ENCODE data around the gene GAS1.

Gene GAS1

GRCh38 chr9:86921151-86921923 is 26.0 kb downstream of the GAS1 start:
- no peak for DNase-seq

DNA sequence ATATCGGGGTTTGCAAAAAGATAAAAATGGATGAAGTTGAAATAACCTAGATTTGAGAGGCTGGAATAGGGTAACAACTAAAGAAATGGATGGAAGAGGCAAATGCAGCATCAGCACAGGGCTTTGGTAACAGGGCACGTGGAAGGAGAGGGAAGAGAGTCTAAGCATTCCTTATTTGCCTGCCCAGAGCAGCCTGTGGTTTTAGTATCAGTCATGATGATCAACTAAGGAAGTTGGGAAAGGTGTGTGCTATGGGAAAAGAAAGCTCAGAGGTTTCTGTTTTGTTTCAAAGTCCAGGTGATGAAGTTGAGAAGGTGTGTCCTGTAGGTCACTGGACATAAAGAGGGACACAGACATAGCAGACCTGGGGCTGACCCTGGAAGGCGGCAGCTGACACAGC is 28.8 kb downstream of the GAS1 start:
- DNase-seq = no peak

- DNase-seq = no peak
These were observed 35.1 kb downstream of the GAS1 start for GRCh38 chr9:86912210-86912609.

- DNase-seq = no peak
These were observed 37.9 kb downstream of the GAS1 start for GRCh38 chr9:86909388-86909787.

DNA sequence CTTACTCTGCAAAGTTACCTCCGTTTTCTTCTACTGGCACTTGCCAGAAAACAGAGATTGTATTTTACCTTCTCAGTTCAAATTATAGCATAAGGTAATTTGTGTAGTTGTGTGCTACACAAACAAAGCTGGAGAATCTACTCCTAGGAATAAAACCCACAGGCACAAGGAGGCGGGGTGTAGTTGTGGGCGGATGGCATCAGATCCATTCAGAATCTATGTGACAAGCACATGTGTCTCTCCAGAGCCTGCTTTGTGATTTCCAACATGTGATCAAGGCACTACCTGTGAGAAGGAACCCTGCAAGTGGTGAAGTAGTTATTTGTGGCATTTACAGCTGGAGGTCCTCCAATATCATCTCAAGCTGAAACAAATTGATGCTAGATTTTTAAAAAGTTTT is 39.0 kb downstream of the GAS1 start:
- DNase-seq = no peak

GRCh38 chr9:86907346-86907745 is 40.0 kb downstream of the GAS1 start:
- DNase-seq = no peak

DNA sequence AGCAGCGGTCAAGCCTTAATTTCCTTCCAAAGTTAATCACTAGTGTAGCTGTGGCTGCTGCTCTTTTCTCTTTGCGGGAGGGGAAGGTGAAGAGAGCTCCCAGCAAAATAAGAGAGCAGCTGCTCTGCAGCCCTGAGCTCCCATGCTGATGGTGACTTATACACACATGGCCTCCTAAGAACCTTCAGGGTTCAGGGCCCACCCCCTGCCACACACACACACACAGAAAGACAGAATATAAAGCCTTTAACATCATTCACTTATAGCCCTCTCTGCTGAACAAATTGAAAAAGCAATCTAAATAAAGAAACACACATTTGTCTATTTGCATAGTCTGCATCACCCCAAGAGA is 43.6 kb downstream of the GAS1 start:
- no peak for DNase-seq

DNA sequence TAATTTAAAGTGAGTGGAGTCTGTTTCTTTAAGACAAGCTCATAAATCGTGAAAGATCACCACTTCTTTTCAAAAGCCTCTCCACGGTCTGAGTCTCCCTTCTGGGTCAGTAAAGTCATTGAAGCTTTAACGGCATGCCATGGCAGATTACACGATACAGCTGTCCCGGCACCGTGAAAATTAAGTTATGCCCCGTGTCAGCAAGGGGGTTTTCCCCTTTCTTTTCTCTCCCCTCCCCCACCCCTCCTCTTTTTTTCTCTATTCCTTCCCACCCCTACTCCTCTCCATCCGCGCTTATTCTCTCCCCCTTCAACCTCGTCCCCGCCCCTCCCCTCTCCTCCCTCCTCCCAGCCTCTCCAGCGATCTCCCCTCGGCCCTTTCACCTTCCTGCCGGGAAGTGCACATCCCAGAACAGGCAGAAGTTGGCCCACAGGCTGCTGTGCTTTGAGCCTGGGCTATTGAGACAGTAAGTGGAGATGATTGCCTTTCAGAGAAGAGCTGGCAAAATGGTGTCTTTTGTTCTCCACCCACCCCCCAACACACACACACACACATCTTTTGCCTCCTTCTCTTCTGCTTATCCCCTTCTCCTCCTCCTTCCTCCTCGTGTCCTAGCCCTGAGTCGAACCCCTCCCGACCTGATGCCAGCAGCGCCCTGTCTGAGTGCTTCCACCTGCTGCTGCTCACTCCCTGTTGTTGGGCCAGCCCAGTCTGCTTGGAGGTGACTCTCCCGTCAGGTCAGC is 44.1 kb downstream of the GAS1 start:
- no peak for DNase-seq

DNA sequence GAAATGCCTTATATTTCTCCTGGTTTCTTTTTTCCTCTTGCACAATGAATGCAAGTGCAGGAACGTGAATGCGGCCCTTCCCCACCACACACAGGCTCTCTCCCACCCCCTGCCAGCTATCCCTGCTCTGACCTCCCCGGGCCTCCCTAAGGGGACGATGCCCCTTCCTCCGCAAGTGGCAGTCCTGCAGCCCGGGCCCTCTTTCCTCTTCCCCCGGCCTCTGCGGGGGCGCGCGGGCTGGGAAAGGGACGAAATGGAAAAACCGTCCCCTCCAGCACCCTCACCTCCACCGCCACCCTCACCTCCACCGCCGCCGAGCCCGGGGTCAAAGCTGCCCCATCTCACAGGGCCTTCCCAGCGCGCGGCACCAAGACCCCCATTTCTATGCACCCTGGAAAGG is 44.7 kb downstream of the GAS1 start:
- no peak for DNase-seq

DNA sequence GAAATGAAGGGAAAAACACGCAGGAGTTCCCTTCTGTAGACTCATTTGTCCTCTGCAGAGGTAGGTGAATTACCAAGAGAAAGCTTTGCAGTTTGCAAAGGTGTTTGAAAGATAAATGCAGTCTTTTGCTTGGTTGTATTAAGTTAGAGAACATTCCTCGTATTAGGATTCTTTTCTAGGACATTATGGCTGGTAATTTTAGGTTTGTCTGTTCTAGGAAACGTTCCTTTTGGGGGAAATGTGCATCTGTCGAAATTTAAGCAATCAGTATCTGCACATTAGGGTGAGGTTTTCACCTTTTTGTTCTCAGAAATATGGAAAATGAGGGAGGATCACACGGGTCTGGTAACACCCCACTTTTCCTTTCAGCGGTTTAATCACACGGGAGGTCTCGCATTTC is 45.1 kb downstream of the GAS1 start:
- DNase-seq = no peak

DNA sequence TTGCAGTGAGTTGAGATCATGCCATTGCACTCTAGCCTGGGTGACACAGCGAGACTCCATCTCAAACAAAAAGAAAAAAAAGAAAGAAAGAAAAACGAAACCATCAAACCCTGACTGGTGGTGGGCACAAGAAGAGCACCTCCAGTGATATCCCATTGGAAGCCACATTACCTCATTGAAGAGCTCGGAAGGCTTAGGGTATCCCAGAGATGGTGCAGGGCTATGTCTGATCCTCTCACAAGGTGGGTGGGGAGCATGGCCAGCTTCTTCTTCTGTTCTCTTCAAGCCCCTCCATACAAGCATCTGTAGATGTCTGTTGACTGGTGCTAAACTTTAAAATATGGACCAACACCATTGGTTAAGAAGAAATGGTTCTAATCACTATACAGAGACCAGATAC is 45.8 kb downstream of the GAS1 start:
- DNase-seq = no peak
